ENCODE data around the gene SETD4. TPM values are rescaled to one million over a fixed set of nuclear protein-coding genes. Genes with fewer than 3 reads are reported as not detected.

SETD4 gene
- total and polyA plus RNA-seq, 11 donors, result 4.5 to 12.7 (median 10.4) TPM

- no peak overlapping the region for H3K27ac ChIP-seq
- 22 to 25% (median 24%) methylated on average over 25 of the region's 25 CpGs for WGBS, 4 donors
- peak; percentile 87 to 98 (median 94) for TF ChIP-seq CTCF (IDR thresholded peaks at IDR 0.05)
- no peak for TF ChIP-seq POLR2A (IDR thresholded peaks at IDR 0.05)
- no peaks in the 10 kb centered on the region for H3K27me3 ChIP-seq
- H3K9me3 ChIP-seq, result no peaks in the 10 kb centered on the region
- H3K4me3 ChIP-seq, result no peak overlapping the region
- ATAC-seq (peak; percentile 75 to 90 (median 85)), DNase-seq (peak; percentile 58 to 78 (median 70))
- H3K4me1 ChIP-seq, result peaks cover 0 to 4% (median 0%) of the 10 kb centered on the region in 12 donors
- intact Hi-C loops (cut with DNase I), result loop anchor here (1.0 to 10.0 kb wide), 11 partner anchors 84 to 1341 kb away; no protein-coding TSS in a partner anchor
- no peaks in the 10 kb centered on the region for H3K36me3 ChIP-seq
Observed at GRCh38 chr21:36028127-36029069, 31.9 kb downstream of the SETD4 start.

GRCh38 chr21:36027347-36027746, 33.0 kb downstream of the SETD4 start:
- DNase-seq (no peak), ATAC-seq (peak in 2 of 4 donors; percentile 17 to 42)
- H3K36me3 ChIP-seq, result no peaks in the 10 kb centered on the region
- TF ChIP-seq POLR2A (IDR thresholded peaks at IDR 0.05) (no peak), CTCF (IDR thresholded peaks at IDR 0.05) (no peak)
- H3K27me3 ChIP-seq, result no peaks in the 10 kb centered on the region
- H3K4me3 ChIP-seq, result no peak overlapping the region
- no peak overlapping the region for H3K27ac ChIP-seq
- intact Hi-C loops (cut with DNase I), result loop anchor here in 9 of 10 donors (5.0 to 10.0 kb wide), 7 partner anchors 83 to 1340 kb away; no protein-coding TSS in a partner anchor
- H3K9me3 ChIP-seq, result no peaks in the 10 kb centered on the region
- peaks cover 0 to 4% (median 0%) of the 10 kb centered on the region in 12 donors for H3K4me1 ChIP-seq
- WGBS, 4 donors, result 48 to 64% (median 53%) methylated on average over 5 of the region's 5 CpGs

- Histone ChIP-seq H3K36me3 (no peaks in the 10 kb centered on the region), H3K4me1 (peaks cover 0 to 4% (median 0%) of the 10 kb centered on the region in 12 donors), H3K27ac (no peak overlapping the region), H3K4me3 (no peak overlapping the region), H3K27me3 (no peaks in the 10 kb centered on the region), H3K9me3 (no peaks in the 10 kb centered on the region)
- DNase-seq (no peak), ATAC-seq (no peak)
- WGBS, 4 donors, result 92 to 100% (median 94%) methylated on average over 3 to 8 of the region's 8 CpGs
- TF ChIP-seq POLR2A (IDR thresholded peaks at IDR 0.05), result no peak
- no peak for TF ChIP-seq CTCF (IDR thresholded peaks at IDR 0.05)
- intact Hi-C loops (cut with DNase I), result loop anchor here in 9 of 10 donors (5.0 to 10.0 kb wide), 7 partner anchors 80 to 1337 kb away; no protein-coding TSS in a partner anchor
Observed at GRCh38 chr21:36024782-36025181, 35.5 kb downstream of the SETD4 start.

- Histone ChIP-seq H3K36me3 (no peaks in the 10 kb centered on the region), H3K27ac (peak overlapping the region in 1 of 12 donors; percentile 52), H3K27me3 (no peaks in the 10 kb centered on the region), H3K9me3 (no peaks in the 10 kb centered on the region), H3K4me1 (peaks cover 0 to under 1% (median 0%) of the 10 kb centered on the region in 12 donors), H3K4me3 (no peak overlapping the region)
- TF ChIP-seq POLR2A (IDR thresholded peaks at IDR 0.05), result no peak
- no peak for TF ChIP-seq CTCF (IDR thresholded peaks at IDR 0.05)
- intact Hi-C loops (cut with DNase I), result loop anchor here in 2 of 10 donors (10.0 kb wide), 2 partner anchors 78 to 1278 kb away; no protein-coding TSS in a partner anchor
- DNase-seq, result no peak
- WGBS, 4 donors, result 57 to 71% (median 64%) methylated on average over 3 of the region's 3 CpGs
- ATAC-seq, result no peak
Observed at GRCh38 chr21:36023092-36023480, 37.2 kb downstream of the SETD4 start.
